ENCODE measurements around the gene ARF4.

ARF4 gene

DNA sequence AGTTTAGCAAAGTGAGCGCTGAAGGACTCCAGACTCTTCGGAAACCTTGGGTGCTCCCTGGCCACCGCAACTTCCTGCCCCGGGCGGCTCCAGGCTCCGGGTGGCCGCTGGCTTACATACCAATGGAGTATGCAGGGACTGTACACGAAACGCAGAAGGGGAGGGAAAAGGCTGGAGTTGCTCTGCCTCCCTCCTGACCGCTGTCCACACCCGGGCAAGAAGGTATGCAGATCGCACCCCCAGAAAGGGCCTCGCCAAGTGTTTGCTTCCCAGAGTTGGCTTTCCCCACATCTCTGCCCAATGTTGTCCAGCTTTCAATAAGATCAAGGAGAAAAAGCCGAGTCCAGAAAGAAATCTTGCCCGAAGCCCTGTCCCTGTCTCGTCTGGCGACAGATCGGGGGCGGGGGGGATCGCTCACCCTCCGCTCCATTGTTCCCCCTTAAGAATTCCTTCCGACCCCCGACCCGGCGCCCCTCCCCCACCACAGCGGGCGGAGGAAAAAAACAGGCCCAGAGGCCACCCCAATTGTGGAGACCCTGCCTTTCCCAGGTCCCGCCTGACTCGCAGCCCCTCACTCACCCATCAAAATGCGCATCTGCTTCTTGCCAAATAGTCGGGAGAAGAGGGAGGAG lies 533 bp downstream of the ARF4 start:
- Mint-ChIP-seq H3K27me3 (no peaks in the 10 kb centered on the region), H3K4me1 (peaks cover 23% of the 10 kb centered on the region), H3K4me3 (peak overlapping the region; percentile 95), H3K9me3 (no peaks in the 10 kb centered on the region), H3K36me3 (peaks cover 5% of the 10 kb centered on the region), H3K27ac (peak overlapping the region; percentile 100)
- ATAC-seq (ENCODE audit: low read depth) (no peak), DNase-seq (ENCODE audit: low spot score in 2 of 2) (peak; percentile 9 to 27)

DNA sequence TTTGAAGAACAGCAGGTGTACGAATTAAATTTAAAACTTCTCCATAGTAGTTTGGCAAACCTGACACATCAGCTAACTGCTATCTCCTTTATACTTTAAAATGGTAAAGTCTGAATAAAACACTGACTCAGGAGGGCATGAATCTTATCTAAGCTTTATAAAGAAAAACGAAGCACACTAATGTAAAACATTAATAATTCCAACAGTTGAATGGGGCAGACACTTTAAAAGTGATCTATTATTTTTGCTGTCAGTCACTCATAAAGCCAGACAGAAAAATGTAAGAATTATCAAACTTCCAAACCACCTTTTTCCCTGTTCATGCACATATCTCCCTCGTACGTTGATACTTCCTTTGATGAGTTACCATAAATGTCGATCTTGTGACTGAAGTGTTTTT lies 2.6 kb downstream of the ARF4 start:
- Mint-ChIP-seq H3K9me3 (no peaks in the 10 kb centered on the region), H3K4me1 (peaks cover 24% of the 10 kb centered on the region), H3K4me3 (peak overlapping the region; percentile 50), H3K27ac (peak overlapping the region; percentile 64), H3K27me3 (no peaks in the 10 kb centered on the region), H3K36me3 (peaks cover 2% of the 10 kb centered on the region)
- DNase-seq (ENCODE audit: low spot score in 2 of 2) (no peak), ATAC-seq (ENCODE audit: low read depth) (no peak)

DNA sequence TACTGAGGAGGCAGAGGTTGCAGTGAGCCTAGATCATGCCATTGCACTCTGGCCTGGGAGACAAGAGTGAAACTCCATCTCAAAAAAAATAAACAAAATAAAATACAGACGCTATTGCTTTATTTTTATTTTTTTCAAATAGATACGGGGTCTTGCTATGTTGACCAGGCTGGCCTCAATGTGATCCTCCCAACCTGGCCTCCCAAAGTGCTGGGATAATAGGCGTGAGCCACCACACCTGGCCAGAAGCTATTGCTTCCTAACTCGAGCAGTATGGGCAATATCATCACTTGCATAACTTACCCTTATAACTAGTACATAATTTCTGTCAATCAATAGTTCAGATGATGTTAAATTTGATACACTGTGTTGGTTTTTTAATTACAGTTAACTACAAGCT lies 3.0 kb downstream of the ARF4 start:
- H3K9me3 Mint-ChIP-seq = no peaks in the 10 kb centered on the region
- ATAC-seq (ENCODE audit: low read depth) = no peak
- DNase-seq (ENCODE audit: low spot score in 2 of 2) = no peak
- peak overlapping the region; percentile 64 for H3K27ac Mint-ChIP-seq
- H3K27me3 Mint-ChIP-seq = no peaks in the 10 kb centered on the region
- peaks cover 24% of the 10 kb centered on the region for H3K4me1 Mint-ChIP-seq
- H3K4me3 Mint-ChIP-seq = no peak overlapping the region
- peaks cover 2% of the 10 kb centered on the region for H3K36me3 Mint-ChIP-seq

GRCh38 chr3:57592306-57592705 lies 4.8 kb downstream of the ARF4 start:
- Mint-ChIP-seq H3K4me1 (peaks cover 23% of the 10 kb centered on the region), H3K27ac (peak overlapping the region; percentile 65), H3K27me3 (no peaks in the 10 kb centered on the region), H3K4me3 (no peak overlapping the region), H3K9me3 (no peaks in the 10 kb centered on the region), H3K36me3 (peaks cover 4% of the 10 kb centered on the region)
- ATAC-seq (ENCODE audit: low read depth) (no peak), DNase-seq (ENCODE audit: low spot score in 2 of 2) (no peak)

- H3K36me3 Mint-ChIP-seq = peaks cover 7% of the 10 kb centered on the region
- H3K4me3 Mint-ChIP-seq = no peak overlapping the region
- peaks cover 21% of the 10 kb centered on the region for H3K4me1 Mint-ChIP-seq
- no peaks in the 10 kb centered on the region for H3K27me3 Mint-ChIP-seq
- no peak overlapping the region for H3K27ac Mint-ChIP-seq
- ATAC-seq (ENCODE audit: low read depth) = no peak
- DNase-seq (ENCODE audit: low spot score in 2 of 2) = no peak
- no peaks in the 10 kb centered on the region for H3K9me3 Mint-ChIP-seq
Measured at GRCh38 chr3:57587905-57588304, 9.2 kb downstream of the ARF4 start.

DNA sequence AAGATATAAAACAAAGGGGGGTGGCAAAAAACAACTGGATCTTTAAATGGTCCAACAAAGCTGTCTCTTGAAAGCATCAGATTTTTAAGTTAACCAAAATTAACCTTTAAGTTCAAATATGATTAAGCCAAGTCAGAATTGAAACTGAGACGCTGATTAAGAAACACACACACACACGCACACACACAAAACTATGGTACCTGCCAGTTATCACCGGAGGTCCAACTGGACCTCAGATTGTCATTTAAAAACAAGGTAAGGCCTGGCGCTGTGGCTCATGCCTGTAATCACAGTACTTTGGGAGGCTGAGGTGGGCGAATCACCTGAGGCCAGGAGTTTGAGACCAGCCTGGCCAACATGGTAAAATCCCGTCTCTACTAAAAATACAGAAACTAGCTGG lies 10.4 kb downstream of the ARF4 start:
- no peak for ATAC-seq (ENCODE audit: low read depth)
- H3K27ac Mint-ChIP-seq = peak overlapping the region; percentile 45

GRCh38 chr3:57583544-57583943 lies 13.6 kb downstream of the ARF4 start:
- Mint-ChIP-seq H3K27ac (peak overlapping the region; percentile 13), H3K4me3 (no peak overlapping the region), H3K27me3 (no peaks in the 10 kb centered on the region), H3K4me1 (peaks cover 15% of the 10 kb centered on the region), H3K36me3 (peaks cover 7% of the 10 kb centered on the region), H3K9me3 (no peaks in the 10 kb centered on the region)
- ATAC-seq (ENCODE audit: low read depth) (no peak), DNase-seq (ENCODE audit: low spot score in 2 of 2) (no peak)

More for the DNA sequence above, 10.4 kb downstream of the ARF4 start:
- no peaks in the 10 kb centered on the region for H3K9me3 Mint-ChIP-seq
- no peaks in the 10 kb centered on the region for H3K27me3 Mint-ChIP-seq
- no peak for DNase-seq (ENCODE audit: low spot score in 2 of 2)
- H3K4me3 Mint-ChIP-seq = no peak overlapping the region
- peaks cover 19% of the 10 kb centered on the region for H3K4me1 Mint-ChIP-seq
- H3K36me3 Mint-ChIP-seq = peaks cover 9% of the 10 kb centered on the region

- peak; percentile 78 for ATAC-seq (ENCODE audit: low read depth)
- peaks cover 5% of the 10 kb centered on the region for H3K36me3 Mint-ChIP-seq
- H3K4me3 Mint-ChIP-seq = no peak overlapping the region
Measured at GRCh38 chr3:57582474-57583168, 14.5 kb downstream of the ARF4 start.

DNA sequence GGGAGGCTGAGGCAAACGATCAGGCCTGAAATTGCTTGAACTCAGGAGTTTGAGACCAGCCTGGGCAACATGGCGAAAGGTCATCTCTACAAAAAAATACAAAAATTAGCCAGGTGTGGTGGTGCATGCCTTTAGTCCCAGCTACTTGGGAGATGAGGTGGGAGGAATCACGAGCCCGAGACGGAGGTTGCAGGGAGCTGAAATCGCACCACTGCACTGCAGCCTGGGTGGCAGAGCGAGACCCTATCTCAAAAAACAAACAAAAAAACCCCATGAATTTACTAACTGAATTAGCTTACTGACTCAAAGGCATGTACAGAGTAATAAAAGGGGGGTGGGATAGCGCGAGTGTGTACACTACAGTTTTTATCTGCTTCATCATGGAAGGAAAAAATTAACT lies 19.3 kb downstream of the ARF4 start:
- peaks cover 12% of the 10 kb centered on the region for H3K36me3 Mint-ChIP-seq
- H3K27ac Mint-ChIP-seq = no peak overlapping the region
- H3K27me3 Mint-ChIP-seq = no peaks in the 10 kb centered on the region
- no peaks in the 10 kb centered on the region for H3K9me3 Mint-ChIP-seq
- ATAC-seq (ENCODE audit: low read depth) (no peak), DNase-seq (ENCODE audit: low spot score in 2 of 2) (no peak)
- peaks cover 8% of the 10 kb centered on the region for H3K4me1 Mint-ChIP-seq
- no peak overlapping the region for H3K4me3 Mint-ChIP-seq

More at GRCh38 chr3:57582474-57583168, 14.5 kb downstream of the ARF4 start:
- Mint-ChIP-seq H3K4me1 (peaks cover 12% of the 10 kb centered on the region), H3K27ac (no peak overlapping the region), H3K9me3 (no peaks in the 10 kb centered on the region), H3K27me3 (no peaks in the 10 kb centered on the region)
- DNase-seq (ENCODE audit: low spot score in 2 of 2) = no peak

- Mint-ChIP-seq H3K9me3 (no peaks in the 10 kb centered on the region), H3K27me3 (no peaks in the 10 kb centered on the region), H3K36me3 (peaks cover 17% of the 10 kb centered on the region), H3K4me1 (peaks cover 7% of the 10 kb centered on the region), H3K4me3 (no peak overlapping the region), H3K27ac (peak overlapping the region; percentile 82)
- no peak for DNase-seq (ENCODE audit: low spot score in 2 of 2)
- no peak for ATAC-seq (ENCODE audit: low read depth)
Measured at GRCh38 chr3:57575966-57576626, 21.0 kb downstream of the ARF4 start.

DNA sequence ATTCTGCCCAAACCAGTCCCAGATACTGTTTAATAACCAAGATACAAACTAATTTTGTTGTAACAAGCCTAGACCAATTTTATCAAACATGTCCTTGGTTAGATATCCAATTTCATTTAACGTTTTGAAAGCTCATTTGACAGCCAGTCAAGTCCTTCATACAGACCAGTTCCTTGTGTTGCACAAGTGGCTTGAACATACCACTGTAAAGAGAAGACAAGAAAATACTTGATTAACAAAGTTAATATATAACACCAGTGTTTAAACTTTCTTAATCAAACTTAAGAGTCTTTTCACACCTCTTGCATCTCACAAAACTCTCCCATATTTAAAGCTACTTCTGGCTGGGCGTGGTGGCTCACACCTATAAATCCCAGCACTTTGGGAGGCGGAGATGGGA lies 25.0 kb downstream of the ARF4 start:
- H3K27ac Mint-ChIP-seq = peak overlapping the region; percentile 43
- H3K4me1 Mint-ChIP-seq = peaks cover 5% of the 10 kb centered on the region
- H3K27me3 Mint-ChIP-seq = no peaks in the 10 kb centered on the region
- no peak overlapping the region for H3K4me3 Mint-ChIP-seq
- H3K9me3 Mint-ChIP-seq = no peaks in the 10 kb centered on the region
- ATAC-seq (ENCODE audit: low read depth) (no peak), DNase-seq (ENCODE audit: low spot score in 2 of 2) (no peak)
- H3K36me3 Mint-ChIP-seq = peaks cover 20% of the 10 kb centered on the region

GRCh38 chr3:57570878-57571277 lies 26.3 kb downstream of the ARF4 start:
- Mint-ChIP-seq H3K27ac (no peak overlapping the region), H3K4me3 (no peak overlapping the region), H3K36me3 (peaks cover 13% of the 10 kb centered on the region), H3K4me1 (no peaks in the 10 kb centered on the region), H3K27me3 (no peaks in the 10 kb centered on the region), H3K9me3 (no peaks in the 10 kb centered on the region)
- no peak for ATAC-seq (ENCODE audit: low read depth)
- no peak for DNase-seq (ENCODE audit: low spot score in 2 of 2)

GRCh38 chr3:57569859-57570450 lies 27.2 kb downstream of the ARF4 start:
- Mint-ChIP-seq H3K27ac (no peak overlapping the region), H3K27me3 (no peaks in the 10 kb centered on the region)

GRCh38 chr3:57559526-57559925 lies 37.6 kb downstream of the ARF4 start:
- Mint-ChIP-seq H3K4me3 (no peak overlapping the region), H3K36me3 (peaks cover 10% of the 10 kb centered on the region), H3K27me3 (no peaks in the 10 kb centered on the region), H3K4me1 (peaks cover 23% of the 10 kb centered on the region), H3K27ac (no peak overlapping the region), H3K9me3 (no peaks in the 10 kb centered on the region)
- no peak for ATAC-seq (ENCODE audit: low read depth)
- DNase-seq (ENCODE audit: low spot score in 2 of 2) = no peak

More at GRCh38 chr3:57569859-57570450, 27.2 kb downstream of the ARF4 start:
- DNase-seq (ENCODE audit: low spot score in 2 of 2) = no peak
- peaks cover 13% of the 10 kb centered on the region for H3K36me3 Mint-ChIP-seq
- ATAC-seq (ENCODE audit: low read depth) = no peak
- no peaks in the 10 kb centered on the region for H3K4me1 Mint-ChIP-seq
- no peak overlapping the region for H3K4me3 Mint-ChIP-seq
- H3K9me3 Mint-ChIP-seq = no peaks in the 10 kb centered on the region

Measured in memory B cell (primary cell).